HT-29 (cell line): ENCODE measurements around the gene NSMF. TPM values are rescaled to one million over a fixed set of nuclear protein-coding genes. Genes with fewer than 3 reads are reported as not detected.
"Not testable (repeated sequence)": the region's sequence is repeated elsewhere in the genome, so short reads cannot be mapped to it uniquely, and the experiment has no call there.

Experiments
- DNase-seq: peaks from one replicate; pipeline ENCODE4 v3.0.0-alpha.2; 2015; ENCODE audit warnings: low spot score
- total RNA-seq: library from RNA; depleted of rRNA; stranded (reverse); fragments of >200 nt; shearing (Covaris generic); gene quantifications from 2 replicates; pipeline ENCODE4 v1.2.3, GENCODE V29; 2014

Gene NSMF
- total RNA-seq, 1 experiment from 2014 or later: 74.4 TPM

DNA sequence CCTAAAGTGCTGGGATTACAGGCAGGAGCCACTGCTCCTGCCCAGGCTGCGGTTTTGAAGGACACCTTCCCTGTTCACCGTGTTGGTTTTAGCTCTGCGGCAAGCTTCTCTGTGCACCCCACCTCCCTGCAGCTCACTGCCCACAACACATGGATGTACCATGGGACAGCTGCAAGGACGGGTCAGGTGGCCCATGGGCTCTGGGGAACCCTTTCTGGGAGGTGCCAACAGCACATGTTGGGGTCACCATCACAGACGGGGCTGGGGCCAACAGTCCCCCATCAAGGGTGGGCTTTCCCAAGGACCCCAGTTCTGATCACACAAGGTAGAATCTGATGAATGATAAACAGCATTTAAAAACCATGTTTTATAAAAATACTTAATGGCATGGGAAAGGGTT is 43.7 kb downstream of the NSMF start:
- DNase-seq: no peak

DNA sequence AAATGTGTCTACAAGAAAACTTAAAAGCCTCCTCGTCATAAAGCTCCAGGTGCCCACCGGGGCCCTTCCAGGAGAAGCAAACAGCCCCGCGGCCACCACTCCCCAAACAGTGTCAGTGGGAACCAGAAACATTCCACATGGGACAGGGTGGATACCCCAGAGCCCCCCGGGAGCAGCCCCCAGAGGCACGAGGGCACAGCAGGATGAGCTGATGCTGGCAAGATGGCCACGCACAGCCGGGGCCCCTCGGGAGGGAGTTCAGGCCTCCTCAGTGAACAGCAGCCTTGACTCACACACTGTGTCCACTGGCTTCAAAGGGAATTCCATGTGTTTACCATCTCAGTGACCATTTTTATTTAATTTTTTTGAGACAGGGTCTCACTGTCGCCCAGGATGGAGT is 46.7 kb downstream of the NSMF start:
- DNase-seq: no peak

DNA sequence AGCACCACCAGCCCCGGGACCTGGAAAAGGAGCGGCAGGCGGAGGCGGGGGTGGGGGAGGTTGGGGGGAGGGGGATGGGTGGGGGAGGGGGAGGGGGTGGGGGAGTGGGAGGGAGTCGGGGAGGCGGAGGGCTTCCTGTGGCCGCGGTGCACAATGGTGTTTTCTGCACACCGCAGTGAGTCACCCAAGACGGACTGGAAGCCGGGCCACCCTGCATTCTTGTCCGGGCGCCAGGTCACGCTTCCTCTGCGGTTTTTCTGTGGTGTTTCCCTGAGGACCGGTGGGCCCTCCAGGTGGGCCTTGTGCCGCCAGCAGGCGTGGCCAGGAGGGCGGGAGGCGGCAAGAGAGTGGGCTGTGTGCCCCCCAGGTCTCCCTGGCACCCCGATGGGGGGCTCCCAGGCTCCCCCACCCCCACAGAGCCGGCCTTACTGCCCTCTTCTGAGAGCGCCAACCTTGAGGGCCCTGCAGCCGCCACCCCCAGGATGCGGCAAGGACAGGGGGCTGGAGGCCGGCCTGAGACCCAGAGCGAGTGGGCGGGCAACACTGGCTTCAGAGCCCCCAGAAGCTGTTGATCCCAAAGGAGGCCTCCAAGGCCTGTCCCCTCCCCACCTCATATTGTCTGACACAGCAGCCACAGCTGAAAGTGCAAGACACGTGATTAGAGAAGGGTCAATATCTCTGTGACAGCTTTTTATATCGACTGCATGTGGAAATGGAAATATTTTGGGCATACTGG is 47.3 kb downstream of the NSMF start:
- DNase-seq: peak; percentile 90

DNA sequence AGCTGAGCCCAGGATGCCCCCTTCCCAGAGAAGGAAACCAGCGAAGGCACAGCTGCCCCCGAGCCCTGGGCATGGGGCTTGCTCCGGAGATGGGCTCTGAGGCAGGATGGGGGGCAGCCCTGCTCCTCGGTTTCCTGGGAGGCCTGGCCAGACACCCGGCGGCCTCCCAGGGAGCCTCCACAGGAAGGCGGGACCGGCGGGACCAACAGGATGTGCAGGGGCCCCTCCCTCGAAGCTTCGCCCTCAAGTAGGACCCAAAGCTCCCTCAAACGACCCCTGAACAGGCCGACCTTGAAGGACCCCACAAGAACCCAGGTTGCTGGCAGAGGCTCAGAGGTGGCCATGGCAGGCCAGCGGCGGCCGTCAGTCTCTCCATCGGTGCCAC is 47.9 kb downstream of the NSMF start:
- DNase-seq: no peak

DNA sequence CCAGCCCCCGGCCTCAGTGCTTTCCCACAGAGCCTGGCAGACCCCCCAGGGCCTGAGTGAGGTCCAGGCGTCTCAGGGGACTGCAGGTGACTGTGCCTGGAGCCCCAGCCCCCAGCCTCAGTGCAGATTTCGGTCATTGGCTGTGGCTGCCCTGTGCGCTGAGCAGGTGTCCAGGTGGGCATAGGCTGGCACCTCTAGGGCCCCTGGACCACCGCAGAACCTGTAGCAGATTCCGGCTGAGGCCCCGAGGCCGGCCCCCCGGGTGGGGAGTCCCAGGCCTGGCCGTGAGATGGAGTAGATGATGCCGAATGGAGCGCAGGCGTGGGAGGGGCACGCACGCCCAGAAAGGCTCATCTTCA is 48.3 kb downstream of the NSMF start:
- DNase-seq: no peak

DNA sequence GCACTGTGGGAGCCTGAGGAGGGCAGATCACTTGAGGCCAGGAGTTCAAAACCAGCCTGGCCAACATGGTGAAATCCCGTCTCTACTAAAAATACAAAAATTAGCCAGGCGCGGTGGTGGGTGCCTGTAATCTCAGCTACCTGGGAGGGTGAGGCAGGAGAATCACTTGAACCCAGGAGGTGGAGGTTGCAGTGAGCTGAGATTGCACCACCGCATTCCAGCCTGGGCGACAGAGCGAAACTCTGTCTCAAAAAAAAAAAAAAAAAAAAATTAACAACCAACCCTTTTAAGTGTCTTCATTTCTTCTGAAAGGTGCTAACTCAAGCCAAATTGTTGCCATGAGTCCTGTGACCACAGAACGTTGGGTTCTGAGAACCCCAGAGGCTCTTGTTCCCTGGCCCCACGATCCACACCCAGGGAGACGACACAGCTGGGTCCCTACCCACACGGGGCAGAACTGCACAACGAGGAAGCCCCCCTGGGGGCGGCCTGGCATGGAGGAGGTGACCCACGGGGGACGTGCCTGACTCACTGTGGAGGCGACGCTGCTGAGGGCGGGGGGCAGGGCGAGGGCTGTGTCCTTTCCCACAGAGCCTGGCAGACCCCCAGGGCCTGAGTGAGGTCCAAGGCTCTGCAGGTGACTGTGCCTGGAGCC is 48.8 kb downstream of the NSMF start:
- not testable (repeated sequence) for DNase-seq

DNA sequence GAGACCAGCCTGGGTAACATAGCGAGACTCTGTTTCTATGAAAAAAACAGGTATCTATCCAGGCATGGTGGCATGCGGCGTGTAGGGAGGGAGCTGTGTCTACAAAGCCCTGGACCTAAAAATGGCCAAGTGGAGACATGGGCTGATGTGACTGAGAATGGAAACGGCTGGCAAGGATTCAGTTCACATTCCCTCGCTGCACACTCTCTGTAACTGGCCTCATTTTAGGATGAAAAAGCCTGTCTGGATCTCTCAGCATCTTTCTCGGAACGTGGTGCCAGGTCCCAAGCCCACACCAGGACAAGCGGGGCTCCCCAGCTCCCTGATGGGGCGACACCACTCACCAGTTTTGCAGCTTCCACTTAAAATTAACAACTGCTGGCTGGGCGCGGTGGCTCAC is 49.6 kb downstream of the NSMF start:
- DNase-seq: no peak

DNA sequence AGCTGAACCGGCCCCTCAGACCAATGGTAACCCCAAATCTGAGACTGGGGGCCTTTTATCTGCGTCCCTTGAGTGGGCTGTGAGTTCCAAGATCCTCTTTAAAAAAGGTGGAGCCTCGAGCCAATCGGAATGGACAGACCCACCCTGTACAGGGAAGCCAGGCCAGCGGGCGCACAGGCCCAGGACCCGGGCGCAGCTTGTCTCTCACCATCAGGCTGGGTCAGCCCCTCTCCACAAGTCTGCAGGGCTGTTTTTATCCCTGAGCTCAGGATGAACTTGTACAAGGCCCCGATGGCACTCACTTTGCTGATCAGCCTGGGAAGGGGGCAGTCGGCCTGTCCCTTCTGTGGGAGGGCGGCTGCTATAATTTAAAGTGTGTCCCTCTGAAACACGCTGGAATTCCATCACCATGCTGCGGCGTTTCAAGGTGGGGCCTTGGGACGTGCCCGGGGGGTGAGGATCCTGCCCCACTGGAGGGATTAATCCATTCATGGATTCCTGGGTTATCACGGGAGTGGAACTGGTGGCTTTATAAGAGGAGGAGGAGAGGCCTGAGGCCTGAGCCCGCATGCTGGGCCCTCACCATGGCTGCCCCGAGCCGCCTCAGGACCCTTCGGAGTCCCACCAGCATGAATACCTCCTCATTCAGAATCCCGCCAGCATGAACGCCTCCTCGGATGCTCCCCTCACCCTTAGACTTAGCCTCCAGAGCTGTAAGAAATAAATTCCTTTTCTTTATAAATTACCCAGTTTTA is 50.3 kb downstream of the NSMF start:
- DNase-seq: no peak

DNA sequence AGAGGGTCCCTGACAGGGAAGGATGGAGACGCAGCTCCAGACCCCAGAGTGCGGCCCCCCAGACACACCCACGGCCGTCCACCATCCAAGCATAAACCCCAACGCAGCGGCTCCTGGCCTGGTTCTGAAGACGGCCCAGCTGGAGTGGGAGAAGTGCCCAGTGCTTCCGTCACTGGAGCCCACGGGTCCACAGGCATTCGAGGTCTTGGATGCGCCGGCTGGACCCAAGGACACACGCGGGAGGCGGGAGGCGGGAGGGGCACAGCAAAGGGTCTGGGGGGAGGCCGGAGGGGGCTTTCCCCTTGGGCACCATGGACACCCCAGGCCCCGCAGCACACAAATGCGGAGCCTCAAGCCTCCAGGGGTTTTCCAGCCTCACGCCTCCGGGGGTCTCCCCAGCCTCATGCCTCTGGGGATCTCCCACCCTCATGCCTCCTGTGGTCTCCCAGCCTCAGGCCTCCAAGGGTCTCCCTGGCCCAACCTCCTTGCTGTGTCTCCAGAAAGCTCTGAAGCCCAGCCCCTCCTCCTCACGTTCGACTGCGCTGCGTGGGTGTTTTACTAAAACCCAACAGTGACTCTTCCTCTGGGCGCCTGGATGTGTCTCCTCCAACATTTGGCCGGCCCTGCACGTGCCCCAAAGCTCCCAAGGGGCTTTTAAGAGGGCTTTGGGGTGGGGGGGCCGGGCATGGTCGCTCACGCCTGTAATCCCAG is 51.4 kb downstream of the NSMF start:
- DNase-seq: no peak

DNA sequence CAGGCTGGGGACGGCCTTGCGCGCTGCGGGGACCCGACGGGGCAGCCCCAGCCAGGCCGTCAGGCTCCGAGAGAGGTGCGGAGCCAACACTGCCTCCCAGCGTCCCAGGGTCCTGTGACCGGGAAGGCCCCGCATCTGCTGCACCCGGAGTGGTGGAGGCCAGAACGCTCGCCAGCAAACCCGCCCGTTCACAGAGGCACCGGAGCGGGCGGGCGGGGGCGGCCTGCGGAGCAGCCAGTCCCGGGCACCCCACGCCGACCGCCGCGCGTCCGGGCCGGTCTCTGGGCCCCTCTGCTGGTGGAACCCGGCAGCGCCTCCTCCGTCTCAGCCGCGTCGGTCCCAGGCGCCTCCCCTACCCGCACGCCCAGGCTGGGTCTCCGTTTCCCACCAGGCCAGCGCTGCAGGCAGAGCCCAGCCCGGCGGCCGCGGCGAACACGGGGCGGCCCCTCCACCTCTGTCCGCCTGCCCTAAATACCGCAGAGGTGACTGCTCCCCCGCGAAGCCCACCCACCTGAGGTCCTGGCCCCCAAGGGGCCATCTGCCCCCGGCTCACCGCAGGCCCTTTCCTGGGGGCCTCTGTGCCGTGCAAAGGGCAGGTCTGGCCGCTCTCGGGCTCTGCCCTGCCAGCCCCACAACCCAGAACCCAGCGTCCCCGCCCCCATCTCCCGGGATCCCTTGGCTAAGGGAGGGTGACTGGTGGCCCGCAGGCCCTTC is 52.1 kb downstream of the NSMF start:
- DNase-seq: peak; percentile 69

DNA sequence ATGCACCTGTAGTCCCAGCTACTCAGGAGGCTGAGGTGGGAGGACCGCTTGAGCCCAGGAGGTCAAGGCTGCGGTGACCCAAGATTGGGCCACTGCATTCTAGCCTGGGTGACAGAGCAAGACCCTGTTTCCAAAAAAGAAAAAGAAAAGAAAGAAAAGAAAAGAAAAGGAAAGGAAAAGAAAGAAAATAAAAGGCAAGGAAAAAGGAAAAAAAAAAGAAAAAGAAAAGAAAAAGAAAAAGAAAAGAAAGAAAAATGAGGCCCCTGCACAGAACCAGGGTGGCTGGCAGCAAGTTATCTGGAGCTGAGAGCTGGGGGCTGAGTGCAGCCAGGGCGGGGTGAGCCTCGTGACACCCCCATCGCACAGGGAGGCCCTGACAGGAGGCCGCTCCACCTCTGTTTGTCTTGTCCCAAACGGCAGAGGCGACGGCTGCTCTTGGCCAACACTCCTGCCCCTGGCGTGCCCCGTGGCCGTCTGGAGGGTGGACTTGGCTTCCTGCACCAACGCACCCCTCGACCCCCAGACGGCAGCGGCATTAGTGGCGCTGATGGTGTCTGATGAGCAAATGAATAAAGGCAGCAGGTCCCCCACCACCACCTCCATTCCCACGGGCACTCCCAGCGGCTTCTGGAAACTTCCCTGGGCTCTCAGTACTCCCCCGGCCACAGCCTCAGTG is 52.9 kb downstream of the NSMF start:
- no peak for DNase-seq

DNA sequence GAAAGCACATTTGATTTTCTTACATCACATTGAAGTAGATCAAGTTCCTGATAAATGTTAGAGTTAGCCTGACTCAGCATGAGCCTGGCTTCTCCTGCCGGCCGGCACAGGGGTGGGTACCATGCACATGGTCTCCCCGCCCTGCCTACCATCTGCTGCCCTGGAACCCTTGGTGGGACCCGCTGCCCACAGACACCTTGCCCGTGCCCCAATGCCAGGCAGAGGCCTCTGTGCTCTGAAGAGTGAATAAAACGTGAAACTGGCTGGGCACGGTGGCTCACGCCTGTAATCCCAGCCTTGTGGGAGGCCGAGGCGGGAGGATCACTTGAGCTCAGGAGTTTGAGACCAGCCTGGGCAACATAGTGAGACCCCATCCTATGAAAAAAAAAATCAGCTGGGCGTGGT is 53.5 kb downstream of the NSMF start:
- DNase-seq: no peak

DNA sequence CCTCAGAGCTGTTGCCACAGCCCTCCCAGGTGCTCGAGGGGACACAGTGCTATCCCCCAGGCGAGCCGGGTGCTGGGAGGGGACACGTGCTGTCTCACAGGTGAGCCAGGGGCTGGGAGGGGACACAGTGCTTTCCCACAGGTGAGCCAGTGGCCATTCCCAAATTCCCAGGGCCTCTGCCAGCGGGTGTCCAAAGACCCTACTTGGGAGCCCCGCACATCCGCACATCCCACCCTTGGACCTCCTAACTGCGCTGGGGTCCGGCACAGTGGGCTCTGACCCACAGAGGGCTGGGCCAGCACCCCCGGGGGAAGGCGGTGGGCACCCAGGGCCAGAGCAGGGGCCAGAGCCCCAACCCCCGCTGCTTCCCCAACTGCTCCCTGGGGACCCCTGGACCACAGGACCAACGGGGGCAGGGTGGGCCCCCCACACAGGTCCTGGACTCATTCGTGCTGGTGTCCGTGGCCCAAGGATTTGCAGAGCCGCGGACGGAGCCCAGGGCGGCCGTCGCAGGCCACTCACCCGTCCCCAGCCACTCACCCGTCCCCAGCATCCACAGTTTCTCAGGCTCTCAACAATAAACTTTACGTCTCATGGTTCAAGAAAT is 54.1 kb downstream of the NSMF start:
- no peak for DNase-seq

DNA sequence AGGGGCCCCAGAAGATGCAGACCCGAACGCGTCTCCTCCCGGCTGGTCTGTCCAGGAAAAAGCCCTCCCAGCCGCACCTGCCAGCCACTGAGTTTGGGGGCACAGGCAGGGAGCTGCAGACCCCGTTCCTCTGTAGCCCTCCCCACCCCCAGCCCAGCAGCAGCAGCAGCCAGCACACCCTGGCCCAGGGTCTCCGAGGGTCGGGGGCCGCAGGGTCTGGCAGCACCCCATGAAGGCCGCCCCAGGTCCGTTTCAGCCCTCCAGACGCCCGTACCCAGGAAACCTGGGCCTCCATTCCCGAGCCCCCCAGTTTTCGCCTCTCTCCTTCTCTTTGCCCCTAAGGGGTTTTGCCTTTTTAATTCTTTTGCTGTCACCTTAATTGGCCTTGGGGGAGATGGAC is 55.9 kb downstream of the NSMF start:
- no peak for DNase-seq

DNA sequence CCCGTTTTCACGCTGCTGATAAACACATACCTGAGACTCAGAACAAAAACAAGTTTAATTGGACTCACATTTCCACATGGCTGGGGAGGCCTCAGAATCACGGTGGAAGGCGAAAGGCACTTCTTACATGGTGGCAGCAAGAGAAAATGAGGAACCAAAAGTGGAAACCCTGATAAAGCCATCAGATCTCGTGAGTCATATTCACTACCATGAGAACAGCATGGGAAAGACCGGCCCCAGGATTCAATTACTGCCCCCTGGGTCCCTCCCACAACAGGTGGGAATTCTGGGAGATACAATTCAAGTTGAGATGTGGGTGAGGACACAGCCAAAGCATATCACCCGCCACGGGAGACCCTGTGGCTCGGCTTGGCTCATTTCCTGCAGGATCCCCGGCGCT is 56.4 kb downstream of the NSMF start:
- DNase-seq: no peak

DNA sequence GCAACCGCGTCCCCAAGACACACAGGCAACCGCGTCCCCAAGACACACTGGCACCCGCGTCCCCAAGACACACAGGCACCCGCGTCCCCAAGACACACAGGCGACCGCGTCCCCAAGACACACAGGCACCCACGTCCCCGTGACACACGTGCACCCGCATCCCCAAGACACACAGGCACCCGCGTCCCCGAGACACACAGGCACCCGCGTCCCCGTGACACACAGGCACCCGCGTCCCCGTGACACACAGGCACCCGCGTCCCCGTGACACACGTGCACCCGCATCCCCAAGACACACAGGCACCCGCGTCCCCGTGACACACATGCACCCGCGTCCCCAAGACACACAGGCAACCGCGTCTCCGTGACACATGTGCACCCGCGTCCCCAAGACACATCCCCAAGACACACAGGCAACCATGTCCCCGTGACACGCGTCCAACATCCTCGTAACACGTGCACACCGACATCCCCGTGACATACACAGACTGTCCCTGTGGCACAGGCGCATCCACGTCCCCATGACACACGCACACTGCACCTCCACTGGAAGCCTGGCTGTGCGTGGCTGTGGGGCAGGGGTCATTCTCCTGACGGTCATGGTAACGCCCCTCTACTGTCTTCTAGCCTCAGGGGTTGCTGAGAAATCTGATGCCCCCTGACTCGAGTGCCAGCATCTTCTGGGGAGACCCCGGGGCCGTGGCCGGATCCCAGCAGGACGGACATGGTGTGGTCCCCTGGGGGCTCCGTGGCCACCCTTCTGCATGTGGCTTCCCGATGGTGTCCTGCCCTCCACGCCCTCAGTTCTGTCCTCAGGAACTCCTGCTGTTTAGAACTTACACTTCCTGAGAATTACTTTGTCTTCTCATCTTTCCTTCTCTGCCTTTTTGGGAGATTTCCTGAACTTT is 60.3 kb downstream of the NSMF start:
- DNase-seq: no peak

DNA sequence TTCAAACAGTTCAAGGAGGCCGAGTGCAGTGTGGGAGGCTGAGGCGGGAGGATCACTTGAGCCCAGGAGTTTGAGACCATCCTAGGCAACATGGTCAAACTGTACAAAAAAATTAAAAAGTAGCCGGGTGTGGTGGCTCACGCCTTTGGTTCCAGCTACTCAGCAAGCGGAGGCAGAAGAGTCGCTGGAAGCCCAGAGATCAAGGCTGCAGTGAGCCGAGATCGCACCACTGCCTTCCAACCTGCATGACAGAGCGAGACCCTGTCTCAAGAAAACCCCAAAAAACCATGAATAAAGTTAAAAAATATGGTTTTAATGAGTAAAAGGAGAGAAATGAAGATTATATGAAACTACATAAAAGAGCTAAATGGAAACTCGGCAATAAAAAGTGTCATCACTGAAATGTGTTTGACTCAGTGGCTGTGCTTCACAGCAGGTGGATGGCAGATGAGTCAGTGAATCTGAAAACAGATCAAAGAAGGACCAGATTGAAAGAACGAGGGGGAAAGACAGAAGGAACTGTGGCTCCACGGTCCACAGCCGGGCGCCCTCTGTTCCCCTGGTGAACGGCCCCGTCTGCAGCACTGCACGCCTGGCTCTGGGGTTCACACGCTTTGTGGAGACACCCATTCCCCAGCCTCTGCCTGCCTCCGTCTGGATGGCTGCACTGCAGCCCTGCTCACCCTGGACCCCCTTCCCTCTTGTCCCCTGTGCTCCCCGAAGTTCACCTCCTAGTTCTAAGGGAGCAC is 61.3 kb downstream of the NSMF start:
- DNase-seq: no peak
